ENCODE data around the gene ING2.

Gene ING2

DNA sequence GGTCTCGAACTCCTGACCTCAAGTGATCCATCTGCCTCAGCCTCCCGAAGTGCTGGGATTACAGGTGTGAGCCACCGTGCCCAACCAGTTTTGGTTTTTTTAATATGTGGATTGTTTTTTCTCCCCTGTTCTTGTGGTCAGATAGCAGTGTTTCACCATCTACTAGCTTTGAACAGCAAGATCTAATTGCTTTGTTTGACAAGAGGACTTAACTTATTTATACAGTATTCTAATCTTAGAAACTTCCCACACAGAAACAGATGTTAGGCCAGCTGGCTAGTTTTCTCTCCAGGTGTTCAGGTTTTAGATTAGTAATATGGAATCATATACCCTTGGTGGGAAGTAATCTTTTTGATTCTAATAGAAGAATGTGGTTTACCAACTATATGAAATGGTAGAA is 12.9 kb downstream of the ING2 start:
- Histone ChIP-seq H3K27ac (ENCODE audit: low read length) (no peak overlapping the region), H3K4me1 (ENCODE audit: control insufficient read depth, insufficient read depth, low read length) (no peaks in the 10 kb centered on the region), H3K4me3 (ENCODE audit: low read length) (no peak overlapping the region), H3K27me3 (ENCODE audit: control insufficient read depth, insufficient read depth, low read length) (no peaks in the 10 kb centered on the region), H3K9me3 (ENCODE audit: control insufficient read depth, insufficient read depth, low read length) (no peaks in the 10 kb centered on the region), H3K36me3 (ENCODE audit: control insufficient read depth, insufficient read depth, low read length) (no peaks in the 10 kb centered on the region)
- DNase-seq (ENCODE audit: low read depth, low spot score): no peak
- WGBS (ENCODE audit: insufficient coverage, insufficient read length): no CpG with 5 or more reads among the region's 3 CpGs

GRCh38 chr4:183522821-183523220 is 18.0 kb downstream of the ING2 start:
- no peaks in the 10 kb centered on the region for H3K4me1 ChIP-seq (ENCODE audit: control insufficient read depth, insufficient read depth, low read length)
- DNase-seq (ENCODE audit: low read depth, low spot score): no peak
- no peaks in the 10 kb centered on the region for H3K27me3 ChIP-seq (ENCODE audit: control insufficient read depth, insufficient read depth, low read length)
- H3K4me3 ChIP-seq (ENCODE audit: low read length): no peak overlapping the region
- H3K36me3 ChIP-seq (ENCODE audit: control insufficient read depth, insufficient read depth, low read length): no peaks in the 10 kb centered on the region
- H3K27ac ChIP-seq (ENCODE audit: low read length): no peak overlapping the region
- H3K9me3 ChIP-seq (ENCODE audit: control insufficient read depth, insufficient read depth, low read length): no peaks in the 10 kb centered on the region
- no CpG with 5 or more reads among the region's 4 CpGs for WGBS (ENCODE audit: insufficient coverage, insufficient read length)

DNA sequence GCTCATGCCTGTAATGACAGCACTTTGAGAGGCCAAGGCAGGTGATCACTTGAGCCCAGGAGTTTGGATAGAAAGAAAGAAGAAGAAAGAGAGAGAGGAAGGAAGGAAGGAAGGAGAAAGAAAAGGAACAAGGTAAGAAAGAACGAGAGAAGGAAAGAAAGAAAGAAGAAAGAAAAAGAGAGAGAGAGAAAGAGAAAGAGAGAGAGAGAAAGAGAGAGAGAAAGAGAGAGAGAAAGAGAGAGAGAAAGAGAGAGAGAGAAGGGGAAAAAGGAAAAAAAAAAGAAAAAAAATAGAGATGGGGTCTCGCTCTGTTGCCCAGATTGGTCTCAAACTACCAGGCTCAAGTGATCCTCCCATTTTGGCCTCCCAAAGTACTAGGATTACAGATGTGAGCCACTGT is 22.5 kb downstream of the ING2 start:
- DNase-seq (ENCODE audit: low read depth, low spot score): no peak
- H3K4me3 ChIP-seq (ENCODE audit: low read length): no peak overlapping the region
- WGBS (ENCODE audit: insufficient coverage, insufficient read length): no CpG with 5 or more reads among the region's 2 CpGs

GRCh38 chr4:183532821-183533220 is 28.0 kb downstream of the ING2 start:
- no peaks in the 10 kb centered on the region for H3K36me3 ChIP-seq (ENCODE audit: control insufficient read depth, insufficient read depth, low read length)
- no peak overlapping the region for H3K4me3 ChIP-seq (ENCODE audit: low read length)
- no peak overlapping the region for H3K27ac ChIP-seq (ENCODE audit: low read length)
- H3K4me1 ChIP-seq (ENCODE audit: control insufficient read depth, insufficient read depth, low read length): peaks cover 2% of the 10 kb centered on the region
- DNase-seq (ENCODE audit: low read depth, low spot score): no peak
- H3K27me3 ChIP-seq (ENCODE audit: control insufficient read depth, insufficient read depth, low read length): no peaks in the 10 kb centered on the region
- no peaks in the 10 kb centered on the region for H3K9me3 ChIP-seq (ENCODE audit: control insufficient read depth, insufficient read depth, low read length)
- WGBS (ENCODE audit: insufficient coverage, insufficient read length): no CpG with 5 or more reads among the region's 4 CpGs

More for the DNA sequence above, 22.5 kb downstream of the ING2 start:
- no peaks in the 10 kb centered on the region for H3K36me3 ChIP-seq (ENCODE audit: control insufficient read depth, insufficient read depth, low read length)
- H3K4me1 ChIP-seq (ENCODE audit: control insufficient read depth, insufficient read depth, low read length): no peaks in the 10 kb centered on the region
- H3K27ac ChIP-seq (ENCODE audit: low read length): no peak overlapping the region
- no peaks in the 10 kb centered on the region for H3K9me3 ChIP-seq (ENCODE audit: control insufficient read depth, insufficient read depth, low read length)
- no peaks in the 10 kb centered on the region for H3K27me3 ChIP-seq (ENCODE audit: control insufficient read depth, insufficient read depth, low read length)

DNA sequence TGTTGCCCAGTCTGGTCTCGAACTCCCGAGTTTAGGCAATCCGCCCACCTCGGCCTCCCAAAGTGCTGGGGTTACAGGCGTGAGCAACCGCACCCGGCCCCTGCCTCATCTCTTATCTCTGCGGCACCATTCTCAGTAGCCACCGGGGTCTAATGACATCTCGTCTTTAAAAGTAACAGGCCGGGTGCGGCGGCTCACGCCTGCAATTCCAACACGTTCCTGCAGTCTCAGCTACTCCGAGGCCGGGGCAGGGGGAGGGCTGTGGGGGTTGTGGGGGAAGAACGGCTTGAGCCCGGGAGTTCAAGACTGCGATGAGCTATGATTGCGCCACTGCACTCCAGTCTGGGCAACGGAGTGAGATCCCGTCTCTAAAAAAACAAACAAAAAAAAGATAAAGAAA is 28.8 kb downstream of the ING2 start:
- WGBS (ENCODE audit: insufficient coverage, insufficient read length): no CpG with 5 or more reads among the region's 23 CpGs
- Histone ChIP-seq H3K27me3 (ENCODE audit: control insufficient read depth, insufficient read depth, low read length) (no peaks in the 10 kb centered on the region), H3K27ac (ENCODE audit: low read length) (no peak overlapping the region), H3K4me3 (ENCODE audit: low read length) (no peak overlapping the region), H3K4me1 (ENCODE audit: control insufficient read depth, insufficient read depth, low read length) (peaks cover 3% of the 10 kb centered on the region), H3K36me3 (ENCODE audit: control insufficient read depth, insufficient read depth, low read length) (no peaks in the 10 kb centered on the region), H3K9me3 (ENCODE audit: control insufficient read depth, insufficient read depth, low read length) (no peaks in the 10 kb centered on the region)
- no peak for DNase-seq (ENCODE audit: low read depth, low spot score)

GRCh38 chr4:183540410-183541009 is 35.7 kb downstream of the ING2 start:
- Histone ChIP-seq H3K9me3 (ENCODE audit: control insufficient read depth, insufficient read depth, low read length) (no peaks in the 10 kb centered on the region), H3K4me1 (ENCODE audit: control insufficient read depth, insufficient read depth, low read length) (peaks cover 4% of the 10 kb centered on the region), H3K36me3 (ENCODE audit: control insufficient read depth, insufficient read depth, low read length) (no peaks in the 10 kb centered on the region), H3K27ac (ENCODE audit: low read length) (no peak overlapping the region), H3K4me3 (ENCODE audit: low read length) (no peak overlapping the region), H3K27me3 (ENCODE audit: control insufficient read depth, insufficient read depth, low read length) (no peaks in the 10 kb centered on the region)
- WGBS (ENCODE audit: insufficient coverage, insufficient read length): no CpG with 5 or more reads among the region's 13 CpGs
- DNase-seq (ENCODE audit: low read depth, low spot score): no peak

DNA sequence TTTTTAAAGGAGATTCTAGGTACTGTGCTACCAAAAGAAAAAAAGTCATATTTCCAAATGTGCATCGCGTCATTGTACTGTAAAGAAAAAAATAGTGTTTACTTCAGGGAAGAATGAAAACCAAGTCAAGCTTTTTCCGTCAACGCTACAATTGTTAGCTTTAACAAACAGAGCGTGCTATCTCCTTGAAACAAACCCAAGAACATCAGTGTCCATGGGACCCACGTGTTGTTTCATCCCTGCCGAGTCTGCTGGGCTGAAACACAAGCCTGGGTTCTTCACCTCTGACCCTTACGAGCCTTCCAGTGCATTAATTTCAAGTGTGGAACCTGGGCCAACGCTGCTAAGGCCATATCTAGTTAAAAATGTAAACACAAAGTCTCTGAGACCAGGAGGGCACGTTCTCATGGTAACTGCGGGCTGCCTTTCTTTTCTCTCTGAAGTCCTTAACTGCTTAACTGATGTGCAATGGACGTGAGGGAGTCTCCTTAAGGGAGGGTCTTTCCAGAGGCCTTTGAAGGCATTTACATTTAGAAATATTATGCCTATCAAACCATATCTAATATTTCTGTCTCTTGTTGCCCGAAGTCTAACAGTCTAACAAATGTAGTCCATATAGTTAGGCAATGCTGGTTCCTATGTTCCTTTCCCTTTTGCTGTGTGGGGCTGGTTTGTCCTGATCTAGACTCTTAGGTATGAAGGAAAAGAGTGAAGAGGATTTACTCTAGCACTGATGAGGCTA is 36.3 kb downstream of the ING2 start:
- peaks cover 4% of the 10 kb centered on the region for H3K4me1 ChIP-seq (ENCODE audit: control insufficient read depth, insufficient read depth, low read length)
- no peak overlapping the region for H3K4me3 ChIP-seq (ENCODE audit: low read length)
- H3K9me3 ChIP-seq (ENCODE audit: control insufficient read depth, insufficient read depth, low read length): no peaks in the 10 kb centered on the region
- no peak for DNase-seq (ENCODE audit: low read depth, low spot score)
- H3K27ac ChIP-seq (ENCODE audit: low read length): no peak overlapping the region
- no CpG with 5 or more reads among the region's 13 CpGs for WGBS (ENCODE audit: insufficient coverage, insufficient read length)
- no peaks in the 10 kb centered on the region for H3K27me3 ChIP-seq (ENCODE audit: control insufficient read depth, insufficient read depth, low read length)
- H3K36me3 ChIP-seq (ENCODE audit: control insufficient read depth, insufficient read depth, low read length): no peaks in the 10 kb centered on the region

DNA sequence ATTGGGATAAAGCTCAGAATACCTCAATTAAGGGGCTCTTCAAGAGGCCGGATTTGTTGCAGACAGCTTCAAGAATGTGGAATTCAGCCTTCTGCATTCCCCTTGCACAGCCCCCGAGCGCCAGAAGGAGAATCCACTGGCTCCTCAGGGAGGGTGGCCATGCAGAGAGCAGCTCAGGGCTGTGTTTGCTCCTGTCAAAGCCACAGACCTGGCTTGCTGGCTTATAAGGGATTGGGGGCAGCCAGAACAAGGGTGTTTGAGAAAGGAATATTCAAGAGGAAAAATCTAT is 36.8 kb downstream of the ING2 start:
- no CpG with 5 or more reads among the region's 3 CpGs for WGBS (ENCODE audit: insufficient coverage, insufficient read length)
- no peaks in the 10 kb centered on the region for H3K27me3 ChIP-seq (ENCODE audit: control insufficient read depth, insufficient read depth, low read length)
- H3K36me3 ChIP-seq (ENCODE audit: control insufficient read depth, insufficient read depth, low read length): no peaks in the 10 kb centered on the region
- no peaks in the 10 kb centered on the region for H3K9me3 ChIP-seq (ENCODE audit: control insufficient read depth, insufficient read depth, low read length)
- peak; percentile 13 for DNase-seq (ENCODE audit: low read depth, low spot score)
- H3K27ac ChIP-seq (ENCODE audit: low read length): no peak overlapping the region
- H3K4me3 ChIP-seq (ENCODE audit: low read length): no peak overlapping the region
- H3K4me1 ChIP-seq (ENCODE audit: control insufficient read depth, insufficient read depth, low read length): peaks cover 4% of the 10 kb centered on the region

DNA sequence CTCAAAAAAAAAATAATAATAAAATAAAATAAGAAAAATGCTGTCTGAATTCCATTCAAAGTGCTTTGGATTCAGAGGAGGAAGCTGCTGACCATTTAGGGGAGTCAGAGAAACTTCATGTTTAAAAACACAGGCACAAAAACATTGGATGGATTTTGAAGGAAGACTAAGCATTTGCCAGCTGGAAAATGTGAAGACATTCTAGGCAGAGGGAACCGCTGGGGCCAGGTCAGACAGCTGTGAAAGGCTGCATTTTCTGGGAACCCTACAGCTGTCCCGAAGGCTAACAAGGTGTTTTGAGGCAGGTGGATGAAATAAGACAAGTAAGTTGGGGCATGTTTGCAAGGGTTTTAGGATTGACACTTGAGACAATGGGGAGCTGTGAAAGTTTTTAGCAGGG is 38.6 kb downstream of the ING2 start:
- peaks cover 2% of the 10 kb centered on the region; the same call in 1 of the 2 replicates for H3K4me1 ChIP-seq (ENCODE audit: control insufficient read depth, insufficient read depth, low read length)
- no CpG with 5 or more reads among the region's 2 CpGs for WGBS (ENCODE audit: insufficient coverage, insufficient read length)

GRCh38 chr4:183544109-183544508 is 39.3 kb downstream of the ING2 start:
- Histone ChIP-seq H3K4me1 (ENCODE audit: control insufficient read depth, insufficient read depth, low read length) (peaks cover 2% of the 10 kb centered on the region; the same call in 1 of the 2 replicates), H3K4me3 (ENCODE audit: low read length) (no peak overlapping the region), H3K27me3 (ENCODE audit: control insufficient read depth, insufficient read depth, low read length) (no peaks in the 10 kb centered on the region), H3K36me3 (ENCODE audit: control insufficient read depth, insufficient read depth, low read length) (no peaks in the 10 kb centered on the region), H3K27ac (ENCODE audit: low read length) (no peak overlapping the region), H3K9me3 (ENCODE audit: control insufficient read depth, insufficient read depth, low read length) (no peaks in the 10 kb centered on the region)
- DNase-seq (ENCODE audit: low read depth, low spot score): no peak
- no CpG with 5 or more reads among the region's 5 CpGs for WGBS (ENCODE audit: insufficient coverage, insufficient read length)

More for the DNA sequence above, 38.6 kb downstream of the ING2 start:
- H3K36me3 ChIP-seq (ENCODE audit: control insufficient read depth, insufficient read depth, low read length): no peaks in the 10 kb centered on the region
- DNase-seq (ENCODE audit: low read depth, low spot score): no peak
- H3K9me3 ChIP-seq (ENCODE audit: control insufficient read depth, insufficient read depth, low read length): no peaks in the 10 kb centered on the region
- H3K4me3 ChIP-seq (ENCODE audit: low read length): no peak overlapping the region
- H3K27ac ChIP-seq (ENCODE audit: low read length): no peak overlapping the region
- H3K27me3 ChIP-seq (ENCODE audit: control insufficient read depth, insufficient read depth, low read length): no peaks in the 10 kb centered on the region

DNA sequence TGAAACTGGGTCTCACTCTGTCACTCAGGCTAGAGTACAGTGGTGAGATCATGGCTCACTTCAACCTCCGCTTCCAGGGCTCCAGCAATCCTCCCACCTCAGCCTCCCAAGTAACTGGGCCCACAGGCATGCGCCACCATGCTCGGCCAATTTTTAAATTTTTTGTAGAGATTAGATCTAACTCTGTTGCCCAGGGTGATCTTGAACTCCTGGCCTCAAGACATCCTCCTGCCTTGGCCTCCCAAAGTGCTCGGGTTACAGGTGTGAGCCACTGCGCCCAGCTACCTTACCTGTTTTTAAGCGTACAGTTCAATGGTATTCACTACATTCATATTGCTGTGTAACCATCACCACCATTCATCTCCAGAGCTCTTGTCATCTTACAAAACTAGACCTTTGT is 41.5 kb downstream of the ING2 start:
- DNase-seq (ENCODE audit: low read depth, low spot score): no peak
- Histone ChIP-seq H3K9me3 (ENCODE audit: control insufficient read depth, insufficient read depth, low read length) (no peaks in the 10 kb centered on the region), H3K36me3 (ENCODE audit: control insufficient read depth, insufficient read depth, low read length) (no peaks in the 10 kb centered on the region), H3K27ac (ENCODE audit: low read length) (no peak overlapping the region), H3K4me3 (ENCODE audit: low read length) (no peak overlapping the region), H3K27me3 (ENCODE audit: control insufficient read depth, insufficient read depth, low read length) (no peaks in the 10 kb centered on the region), H3K4me1 (ENCODE audit: control insufficient read depth, insufficient read depth, low read length) (no peaks in the 10 kb centered on the region)
- WGBS (ENCODE audit: insufficient coverage, insufficient read length): no CpG with 5 or more reads among the region's 6 CpGs

All from iPS DF 6.9 (cell line).